Measurements from ENCODE around the gene RAI14. TPM values are rescaled to one million over a fixed set of nuclear protein-coding genes. Genes with fewer than 3 reads are reported as not detected.

The RAI14 gene
- total and polyA plus RNA-seq, 2 donors (not counting 3 experiments of a cell fraction or from before 2014, with no cell fraction given), result 114 to 369 TPM

DNA sequence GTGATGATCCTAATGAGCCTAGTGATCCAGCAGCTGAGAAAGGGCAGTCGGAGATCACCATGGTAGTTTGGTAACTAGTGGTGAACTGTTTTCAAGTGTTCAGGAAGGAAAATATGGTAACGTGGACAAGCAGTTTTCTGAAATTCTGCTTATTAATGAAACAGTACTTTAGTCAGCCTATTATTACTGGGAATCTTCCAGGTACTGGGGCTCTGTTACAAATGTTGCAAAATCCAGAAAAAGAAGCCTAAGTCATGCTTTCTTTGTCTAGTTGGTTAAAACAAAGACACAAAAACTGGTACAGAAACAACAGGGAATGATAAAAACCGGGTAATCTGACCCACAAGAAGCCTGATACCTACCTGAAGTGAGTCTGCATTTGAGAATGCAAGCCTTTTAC, 201.0 kb downstream of the RAI14 start:
- ChIA-PET CTCF (no interaction called here), POLR2A (no interaction called here)
- TF ChIP-seq CTCF (IDR thresholded peaks at IDR 0.05; ENCODE audit: extremely low read depth in 1 of 2, insufficient read depth in 1 of 2, low read depth in 1 of 2, low read length in 2 of 2) (no peak), EZH2 (IDR thresholded peaks at IDR 0.05; ENCODE audit: borderline replicate concordance, low read depth, low read length, severe bottlenecking) (no peak), FOS (IDR thresholded peaks at IDR 0.05; ENCODE audit: borderline replicate concordance, insufficient read depth, low read length) (no peak), MYC (IDR thresholded peaks at IDR 0.05; ENCODE audit: low read depth, low read length) (no peak), POLR2AphosphoS5 (IDR thresholded peaks at IDR 0.05; ENCODE audit: insufficient read depth, low read depth, low read length) (no peak), JUN (IDR thresholded peaks at IDR 0.05; ENCODE audit: borderline replicate concordance, insufficient read depth, insufficient read length, low read depth) (no peak), POLR2A (IDR thresholded peaks at IDR 0.05; ENCODE audit: low read depth, low read length) (no peak), MAX (IDR thresholded peaks at IDR 0.05; ENCODE audit: insufficient read depth, insufficient read length) (no peak), GATA2 (IDR thresholded peaks at IDR 0.05; ENCODE audit: insufficient read depth, insufficient read length, low read depth, low read length) (no peak)
- H3K27ac ChIP-seq (ENCODE audit: insufficient read depth, low read depth, low read length), result no peak overlapping the region
- no peaks in the 10 kb centered on the region for H3K36me3 ChIP-seq (ENCODE audit: control insufficient read depth in 2 of 2, extremely low read depth in 1 of 2, insufficient read depth in 2 of 2, low read length in 2 of 2)
- intact Hi-C loops (cut with micrococcal nuclease), result no loop called here
- dilution Hi-C loops (cut with MboI; ENCODE audit: extremely low pct_ligation_motif_present, low sequenced_read_pairs), result no loop called here
- no peaks in the 10 kb centered on the region for H3K9me3 ChIP-seq (replicated peaks; ENCODE audit: control insufficient read depth, insufficient read depth, low read length)
- no peaks in the 10 kb centered on the region for H3K9me1 ChIP-seq (replicated peaks; ENCODE audit: control insufficient read depth, extremely low read depth, insufficient read depth, low read length)
- no peaks in the 10 kb centered on the region for H4K20me1 ChIP-seq (replicated peaks; ENCODE audit: control insufficient read depth, extremely low read depth, insufficient read depth, low read length)
- no peak overlapping the region for H3K9ac ChIP-seq (replicated peaks; ENCODE audit: extremely low read depth, insufficient read depth, low read length)
- no peaks in the 10 kb centered on the region for H3K79me2 ChIP-seq (ENCODE audit: control insufficient read depth, insufficient read depth, low read length)
- DNase-seq (ENCODE audit: low read depth, low spot score) (no peak), FAIRE-seq (no peak)
- peaks cover 0 to 9% of the 10 kb centered on the region in 2 experiments for H3K27me3 ChIP-seq (ENCODE audit: control insufficient read depth in 2 of 2, insufficient read depth in 2 of 2, low read length in 2 of 2)
- H3K4me3 ChIP-seq (replicated peaks in 1 of 3; ENCODE audit: insufficient read depth in 1 of 3, low read depth in 1 of 3, low read length in 3 of 3), result no peak overlapping the region
- H3K4me2 ChIP-seq (ENCODE audit: insufficient read depth, low read length), result no peak overlapping the region
- H3K4me1 ChIP-seq (ENCODE audit: control insufficient read depth, extremely low read depth, insufficient read depth, low read length), result no peaks in the 10 kb centered on the region
- BruUV-seq (replicated peaks), result no TSS peak
- H2AFZ ChIP-seq (ENCODE audit: low read depth, low read length), result no peak overlapping the region

Measured in endothelial cell of umbilical vein (primary cell).